NK-92 treated with Interleukin-12 subunit alpha and Interleukin-12 subunit beta, amount 100 ng/mL, for 24 hours (cell line): ENCODE data around the gene DOK7.

Source experiments
- DNase-seq: peaks from one replicate; lab custom pipeline; 2025; lab: John Stamatoyannopoulos, UW

The DOK7 gene

DNA sequence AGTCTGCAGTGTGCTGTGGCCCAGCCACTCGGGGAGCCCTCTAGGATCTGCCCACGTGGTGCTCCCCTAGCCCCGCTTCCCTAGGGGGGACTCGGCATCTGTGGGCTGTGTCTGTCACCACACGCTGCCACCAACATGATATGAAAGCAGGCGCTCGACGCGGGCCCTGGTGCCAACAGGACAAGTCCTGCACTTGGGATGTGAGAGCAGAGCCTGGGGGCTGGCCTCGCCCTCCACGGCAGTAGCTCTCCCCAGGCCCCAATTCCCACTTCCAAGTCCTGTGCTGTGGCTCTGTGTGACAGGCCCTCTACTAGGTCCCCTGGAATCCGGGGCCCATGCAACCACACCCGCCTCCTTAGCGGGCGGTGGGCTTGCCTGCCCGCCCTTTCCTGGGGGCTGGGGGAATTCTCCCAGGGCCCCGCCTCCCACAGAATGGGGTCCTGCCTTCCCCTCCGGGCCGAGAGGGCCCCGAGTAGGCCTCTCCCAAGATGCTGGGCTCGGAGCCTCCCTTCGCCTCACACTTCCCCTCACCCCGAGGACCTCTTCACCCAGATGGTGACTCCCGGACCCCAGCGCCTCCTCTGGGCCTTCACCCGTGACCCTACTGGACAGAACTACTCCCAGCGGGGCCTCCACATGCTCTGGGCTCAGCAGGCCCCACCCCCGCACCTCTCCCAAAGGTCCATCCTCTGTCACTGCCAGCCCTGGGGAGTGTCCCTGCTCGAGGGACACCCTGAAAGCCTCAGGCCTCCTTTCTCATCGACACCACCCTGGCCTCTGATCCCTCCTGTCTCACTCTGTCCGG is 57.9 kb downstream of the DOK7 start:
- DNase-seq = no peak

DNA sequence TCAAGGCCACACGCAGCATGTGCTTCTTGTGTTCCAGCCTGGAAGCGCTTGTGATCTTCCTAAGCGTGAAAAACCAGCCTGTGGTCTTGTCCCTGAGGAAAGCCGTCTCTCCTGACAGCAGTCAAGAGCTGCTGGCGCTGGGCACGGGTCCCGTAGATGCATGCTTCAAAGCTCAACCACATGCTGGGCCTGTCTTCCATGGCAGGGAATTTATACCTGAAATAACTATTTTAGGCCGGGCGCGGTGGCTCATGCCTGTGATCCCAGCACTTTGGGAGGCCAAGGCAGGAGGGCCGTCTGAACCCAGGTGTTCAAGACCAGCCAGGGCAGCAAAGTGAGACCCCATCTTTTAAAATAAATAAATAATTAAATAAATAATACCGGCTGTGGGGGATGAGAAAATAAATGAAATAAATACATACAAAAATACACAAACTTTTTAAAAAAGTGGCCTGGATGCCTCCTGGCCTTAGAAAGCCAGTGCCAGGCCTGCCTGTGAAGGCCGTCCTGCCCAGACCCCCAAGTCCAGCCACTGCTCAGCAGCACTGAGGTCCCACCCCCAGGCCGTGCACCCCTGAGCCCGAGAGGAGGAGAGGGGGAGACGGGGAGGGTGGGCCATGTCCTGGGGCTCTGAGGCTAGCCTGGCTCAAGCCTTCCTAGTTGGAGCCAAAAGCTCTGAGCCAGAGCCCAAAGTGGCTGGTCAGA is 58.7 kb downstream of the DOK7 start:
- DNase-seq = no peak

- DNase-seq = no peak
Measured at GRCh38 chr4:3522326-3522640, 59.2 kb downstream of the DOK7 start.

DNA sequence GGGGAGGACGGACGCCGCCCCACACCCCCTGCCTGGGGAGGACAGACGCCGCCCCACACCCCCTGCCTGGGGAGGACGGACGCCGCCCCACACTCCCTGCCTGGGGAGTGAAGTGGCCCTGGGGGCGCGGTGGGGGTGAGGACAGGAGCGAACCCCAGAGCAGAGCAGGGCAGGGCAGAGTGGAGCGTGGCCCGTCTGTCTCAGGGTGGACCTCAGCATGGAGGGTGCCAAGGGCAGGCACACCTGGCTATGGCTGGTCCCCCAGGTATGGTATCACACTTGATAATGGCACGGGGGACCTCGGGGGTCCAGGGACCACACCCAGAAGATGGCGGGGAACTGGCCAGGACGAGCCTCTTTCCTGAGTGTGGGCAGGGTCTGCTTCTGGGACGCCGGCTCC is 59.5 kb downstream of the DOK7 start:
- DNase-seq = no peak

GRCh38 chr4:3523146-3523627 is 60.1 kb downstream of the DOK7 start:
- no peak for DNase-seq

- no peak for DNase-seq
Measured at GRCh38 chr4:3523628-3524221, 60.6 kb downstream of the DOK7 start.

GRCh38 chr4:3524349-3524748 is 61.2 kb downstream of the DOK7 start:
- DNase-seq = no peak

DNA sequence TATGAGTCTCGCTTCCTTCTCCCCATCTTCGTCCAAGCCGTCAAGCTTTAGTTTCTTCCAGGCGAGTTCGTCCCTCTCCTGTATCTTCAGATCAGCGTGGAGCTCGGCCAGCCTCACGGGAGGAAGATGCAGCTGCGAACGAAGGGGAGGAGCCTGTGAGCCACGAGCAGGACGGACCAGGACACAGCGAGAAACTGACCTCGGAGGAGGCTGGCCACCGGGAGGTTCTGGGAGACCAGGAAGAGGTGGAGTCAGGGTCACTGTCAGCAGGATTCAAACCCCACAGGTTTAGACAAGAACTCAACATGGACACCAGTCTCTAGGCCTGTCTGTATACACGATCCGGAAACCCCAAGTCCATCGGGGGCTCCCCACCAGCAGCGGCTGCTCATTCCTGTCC is 61.8 kb downstream of the DOK7 start:
- DNase-seq = no peak

- DNase-seq = no peak
Measured at GRCh38 chr4:3525532-3526430, 62.7 kb downstream of the DOK7 start.

DNA sequence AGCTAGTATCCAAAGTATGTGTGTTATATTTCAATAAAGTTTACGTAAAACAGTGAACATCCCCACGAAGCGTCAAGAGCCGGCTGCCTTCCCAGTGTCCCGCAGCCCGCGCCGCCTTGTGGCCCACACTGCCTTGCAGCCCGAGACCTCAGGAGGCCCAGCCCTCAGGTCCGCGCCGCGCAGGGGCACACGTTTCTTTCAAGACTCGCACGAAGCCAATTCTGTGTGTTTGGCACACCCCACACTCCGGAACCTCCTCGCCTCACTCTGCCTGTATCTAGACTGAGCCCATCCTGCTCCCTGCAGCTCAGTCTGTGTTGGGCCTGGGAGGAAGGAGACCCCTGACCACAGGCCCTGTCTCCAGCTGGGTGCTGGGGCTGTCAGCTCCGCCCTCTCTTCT is 63.4 kb downstream of the DOK7 start:
- DNase-seq = no peak

- DNase-seq = no peak
Measured at GRCh38 chr4:3527101-3527913, 64.2 kb downstream of the DOK7 start.

DNA sequence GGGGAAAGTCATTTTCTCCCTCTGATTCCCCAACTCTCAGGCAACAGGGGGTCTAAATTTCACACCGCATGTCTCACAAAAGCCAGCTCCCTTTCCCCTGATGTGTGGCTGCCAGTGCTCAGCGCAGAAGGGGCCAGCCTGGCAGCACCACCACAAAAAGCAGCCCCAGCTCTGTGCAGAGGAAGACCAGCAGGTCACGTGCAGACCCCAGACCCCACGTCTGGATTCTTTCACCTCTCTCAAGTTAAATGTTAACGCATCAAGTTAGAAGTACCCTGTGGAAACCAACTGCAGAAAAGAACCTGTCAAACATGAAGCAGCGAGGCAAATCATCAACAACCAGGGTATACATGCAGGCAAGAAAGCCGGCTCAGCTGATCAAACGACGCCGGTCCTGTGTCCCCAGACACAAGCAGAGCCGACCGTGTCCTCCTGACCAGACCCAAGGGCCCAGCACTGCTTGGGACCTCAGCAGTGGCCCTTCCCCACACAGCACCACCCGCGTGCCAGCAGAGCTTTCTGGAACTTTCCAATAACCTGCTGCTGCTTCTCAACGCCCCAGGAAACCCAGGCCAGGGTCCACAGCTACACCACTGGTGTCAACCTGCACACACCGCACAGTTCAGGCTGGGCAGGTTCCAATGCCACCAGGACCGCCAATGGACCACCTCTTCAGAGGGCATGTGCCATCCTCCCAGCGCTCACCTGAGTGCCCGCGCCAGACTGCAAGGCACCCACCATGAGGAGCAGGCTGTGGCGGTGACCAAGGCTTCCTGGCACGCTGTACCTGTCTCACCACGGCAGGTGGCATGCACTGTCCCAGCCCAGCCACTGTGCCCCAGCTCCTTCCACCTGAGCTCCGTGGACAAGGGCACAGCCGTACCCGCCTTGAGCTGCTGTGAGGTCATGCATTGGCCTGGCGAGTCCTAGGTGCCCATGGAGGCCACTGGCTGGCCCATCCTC is 65.1 kb downstream of the DOK7 start:
- no peak for DNase-seq

DNA sequence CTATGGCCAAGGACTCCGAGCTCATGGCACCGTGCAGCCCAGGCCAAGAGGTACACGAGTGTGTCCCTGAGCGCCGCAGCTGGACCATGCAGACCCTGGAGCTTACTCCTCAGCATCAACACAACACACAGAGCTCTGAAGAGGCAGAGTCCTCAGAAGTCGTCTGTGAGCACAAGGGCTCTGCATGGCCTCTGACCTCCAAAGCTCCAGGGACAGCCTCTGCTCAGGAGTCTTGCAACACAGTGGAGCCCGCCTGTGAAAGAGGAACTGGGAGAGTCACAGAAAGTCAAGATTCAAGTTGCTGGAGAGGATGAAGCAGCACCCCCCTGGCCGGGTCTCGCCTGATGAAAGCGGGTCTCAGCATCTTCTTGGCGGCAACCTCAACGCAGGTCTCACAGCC is 66.3 kb downstream of the DOK7 start:
- no peak for DNase-seq

DNA sequence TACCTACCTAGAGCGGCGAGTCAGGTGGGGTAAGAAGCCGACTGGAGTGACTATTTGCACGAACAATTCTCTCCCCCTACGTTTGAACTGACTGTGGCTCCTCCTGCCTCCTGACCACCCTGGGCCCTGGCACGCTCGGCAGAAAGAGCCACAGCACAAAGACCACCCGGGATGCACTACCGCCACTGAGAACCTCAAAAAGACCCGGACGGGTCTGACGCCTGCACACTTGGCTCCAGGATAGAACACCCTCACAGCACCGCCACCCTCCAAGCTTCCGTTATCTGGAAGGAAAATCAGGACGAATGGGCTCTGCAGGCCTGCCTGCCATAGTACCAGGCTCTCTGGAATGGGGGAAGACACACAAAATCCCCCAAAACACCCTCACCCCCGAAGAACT is 66.9 kb downstream of the DOK7 start:
- no peak for DNase-seq

DNA sequence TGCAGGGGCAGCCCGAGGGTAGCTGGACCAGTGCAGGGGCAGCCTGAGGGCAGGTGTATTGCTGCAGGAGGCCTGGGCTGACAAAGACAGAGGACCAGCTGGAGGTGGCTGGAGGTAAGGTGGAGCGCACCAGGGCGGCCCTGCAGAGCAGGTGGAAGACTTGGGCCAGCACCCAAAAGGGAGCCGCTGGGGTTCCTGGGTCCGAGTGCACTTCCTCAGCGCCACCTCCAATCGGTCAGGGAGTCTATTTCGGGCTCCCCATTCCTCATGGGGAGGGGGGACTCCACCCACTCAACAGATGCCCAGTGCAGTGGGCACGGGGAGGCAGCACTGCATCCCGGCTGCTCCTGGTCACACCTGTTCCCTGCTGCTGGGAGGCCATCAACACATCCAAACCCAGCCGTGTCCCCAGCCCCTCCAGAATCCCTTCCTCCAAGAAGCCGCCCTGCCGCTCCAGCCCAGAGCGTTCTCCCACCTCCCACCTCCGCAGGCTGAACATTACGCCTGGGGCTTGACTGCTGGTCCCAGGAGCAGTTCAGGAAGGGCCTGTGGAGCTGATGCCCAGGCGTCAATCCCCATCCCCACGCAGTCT is 67.7 kb downstream of the DOK7 start:
- no peak for DNase-seq

DNA sequence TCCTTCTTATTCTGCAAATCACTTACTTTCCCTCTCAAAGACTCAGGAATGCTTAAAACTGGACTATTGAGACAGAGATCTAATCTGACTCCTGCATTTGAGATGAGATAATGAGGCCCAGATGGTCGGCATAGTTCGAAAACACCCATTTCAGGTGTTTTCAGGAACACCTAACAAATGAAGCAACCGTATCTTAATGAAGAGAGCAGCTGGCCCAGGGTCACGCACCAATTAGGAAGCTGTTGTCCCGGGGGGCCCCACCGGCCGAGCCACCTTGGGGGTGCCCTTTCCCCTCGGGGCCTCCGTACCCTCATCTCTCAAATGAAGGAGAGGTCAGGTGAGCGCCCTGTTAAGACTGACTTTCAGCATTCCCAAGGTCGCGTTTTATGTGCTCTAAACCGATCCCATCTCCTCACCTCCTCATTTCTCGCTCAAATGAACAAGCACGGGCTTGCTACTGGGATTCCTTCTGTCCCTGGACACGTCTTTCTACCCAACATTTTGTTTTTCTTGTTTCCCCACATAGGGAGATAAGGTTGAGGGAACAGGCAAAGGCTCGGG is 68.3 kb downstream of the DOK7 start:
- no peak for DNase-seq

GRCh38 chr4:3531879-3532750 is 69.0 kb downstream of the DOK7 start, which contains the start of gene LRPAP1:
Gene LRPAP1 (minus strand): TSS chr4:3532422. CDS start chr4:3532412, 10 bp downstream.
- peak; percentile 79 for DNase-seq

- DNase-seq = no peak
Measured at GRCh38 chr4:3532751-3533422, 69.8 kb downstream of the DOK7 start.
